Stimulated activated CD4-positive, alpha-beta T cell treated with anti-CD3 and anti-CD28 coated beads, Interleukin-2, amount 100 ng/mL, for 4 hours (primary cell): ENCODE data around the gene PRUNE2.
"Not testable (repeated sequence)": the region's sequence is repeated elsewhere in the genome, so short reads cannot be mapped to it uniquely, and the experiment has no call there.

Experiments
- DNase-seq: peaks from one replicate; pipeline ENCODE4 v3.0.0-alpha.2; 2020; ENCODE audit warnings: low read depth

The PRUNE2 gene

DNA sequence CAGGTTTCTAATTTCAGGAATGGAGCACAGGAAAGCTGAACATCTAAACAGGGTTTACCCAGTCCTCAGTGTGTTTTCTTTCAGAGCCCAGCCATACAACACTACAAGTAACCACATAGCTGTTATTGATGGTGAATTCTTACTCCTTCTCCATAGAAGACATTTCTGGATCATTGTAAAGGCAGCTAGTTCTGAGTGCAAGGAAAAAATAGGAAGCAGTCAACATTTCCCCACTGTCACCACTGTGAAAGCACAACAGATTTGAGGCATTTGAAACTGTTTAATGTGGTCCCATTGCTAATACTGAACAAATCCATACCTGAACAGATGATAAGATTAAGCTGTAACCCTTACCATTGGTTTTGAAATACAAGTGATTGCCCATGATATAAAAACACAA lies 286.7 kb downstream of the PRUNE2 start:
- DNase-seq: no peak

DNA sequence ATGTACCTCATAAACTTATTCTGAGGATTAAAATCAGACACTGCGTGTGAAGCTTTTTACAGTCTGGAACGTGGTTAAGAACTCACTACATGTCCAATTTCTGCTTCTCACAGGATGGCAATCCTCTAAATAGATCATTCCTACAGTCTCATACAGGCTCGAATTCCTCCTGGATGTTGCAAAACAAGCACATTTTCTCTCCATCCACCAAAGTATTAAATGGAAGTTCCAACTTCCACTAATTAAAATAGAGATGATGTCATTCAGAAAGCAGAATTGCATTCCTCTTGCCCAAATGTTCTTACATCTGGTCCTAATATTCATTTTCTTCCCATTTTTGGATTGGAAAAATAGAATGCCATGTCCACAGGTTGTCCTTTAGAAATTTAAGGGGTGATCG lies 287.2 kb downstream of the PRUNE2 start:
- no peak for DNase-seq

DNA sequence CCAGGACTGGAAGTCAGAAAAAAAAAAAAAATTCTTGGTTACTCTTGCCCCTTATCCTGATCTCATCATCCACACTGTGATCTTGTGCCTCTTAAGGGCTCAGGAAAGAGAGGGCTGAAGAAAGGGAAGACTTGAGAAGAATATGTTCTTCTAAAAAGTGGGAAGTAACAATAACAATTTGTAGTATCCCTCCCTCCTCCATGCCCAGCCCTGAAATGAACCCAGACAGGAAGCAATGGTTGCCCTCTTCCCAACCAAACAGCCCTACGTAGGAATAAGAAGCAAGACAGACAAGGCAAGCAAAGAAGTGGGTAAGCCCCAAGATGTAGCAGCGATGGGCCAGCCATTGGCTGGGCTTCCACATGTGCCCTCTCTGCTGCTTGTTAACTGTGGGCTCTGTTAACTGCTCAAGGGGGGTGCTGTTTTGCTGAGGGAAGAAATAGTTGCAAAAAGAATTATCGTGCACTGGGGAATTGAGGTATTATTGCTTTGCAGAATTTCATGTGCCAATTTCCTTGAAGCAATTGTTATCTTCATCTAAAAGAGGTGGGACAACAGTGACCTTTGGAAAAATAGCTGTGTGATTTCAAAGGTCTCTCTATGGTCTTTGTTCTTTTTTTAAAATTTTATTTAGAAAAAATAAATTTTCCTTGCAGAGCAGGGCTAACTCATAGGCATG lies 288.3 kb downstream of the PRUNE2 start:
- DNase-seq: no peak

DNA sequence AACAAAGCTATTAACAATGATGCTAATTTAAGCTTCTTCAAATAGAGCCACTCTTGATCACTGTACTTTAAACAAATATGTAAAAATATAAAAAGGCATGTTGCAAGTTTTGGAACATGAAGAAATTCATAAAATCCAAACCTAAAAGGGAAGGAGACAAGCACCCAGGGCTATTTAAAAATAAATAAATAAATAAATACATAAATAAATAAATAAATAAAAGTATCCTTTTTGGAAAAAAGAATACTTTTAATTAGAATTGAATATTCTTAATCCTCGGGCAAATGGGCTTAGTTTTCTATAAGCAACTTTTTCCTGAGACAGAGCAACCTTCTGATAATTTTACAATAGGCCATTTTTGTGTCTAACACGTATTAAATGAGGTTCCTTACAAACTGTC lies 289.1 kb downstream of the PRUNE2 start:
- DNase-seq: no peak

DNA sequence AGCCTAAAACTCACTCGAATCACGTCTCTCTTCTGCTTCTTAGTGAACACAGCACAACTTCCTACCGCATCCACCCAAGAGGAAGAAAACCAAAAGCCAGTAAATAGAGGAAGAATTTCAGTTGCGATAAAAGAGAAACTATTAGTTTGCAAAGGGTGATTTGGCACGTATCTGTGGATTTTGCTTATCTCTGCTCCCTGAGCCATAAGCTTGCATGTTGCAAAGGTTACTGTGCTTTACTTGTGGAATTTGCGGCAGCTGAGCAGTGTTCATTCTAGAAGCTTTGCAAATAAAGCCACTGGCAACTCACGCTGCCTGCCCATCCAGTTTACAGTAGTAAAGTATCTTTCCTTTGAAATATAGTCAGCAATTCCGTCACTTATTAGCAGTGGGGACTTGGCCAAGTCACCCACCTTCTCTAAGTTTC lies 290.7 kb downstream of the PRUNE2 start:
- no peak for DNase-seq

DNA sequence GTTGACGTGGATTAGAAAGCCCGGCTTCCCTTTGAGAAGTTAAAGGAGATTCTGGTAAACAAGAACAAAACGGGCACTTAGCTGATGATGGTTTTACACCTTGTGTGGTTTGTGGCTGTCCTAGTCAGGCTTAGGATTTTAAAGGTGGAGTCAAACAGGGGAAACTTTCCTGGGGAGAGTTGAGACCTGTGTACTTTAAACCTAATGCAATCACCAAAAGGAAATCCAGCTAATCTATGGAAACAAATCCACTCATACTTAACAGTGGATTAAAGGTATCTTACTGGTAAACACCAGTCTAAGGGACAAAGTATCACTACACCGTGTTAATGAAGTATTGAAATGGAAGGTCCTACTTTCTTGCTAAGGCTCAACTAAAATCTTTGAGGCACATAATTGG lies 291.9 kb downstream of the PRUNE2 start:
- DNase-seq: no peak

DNA sequence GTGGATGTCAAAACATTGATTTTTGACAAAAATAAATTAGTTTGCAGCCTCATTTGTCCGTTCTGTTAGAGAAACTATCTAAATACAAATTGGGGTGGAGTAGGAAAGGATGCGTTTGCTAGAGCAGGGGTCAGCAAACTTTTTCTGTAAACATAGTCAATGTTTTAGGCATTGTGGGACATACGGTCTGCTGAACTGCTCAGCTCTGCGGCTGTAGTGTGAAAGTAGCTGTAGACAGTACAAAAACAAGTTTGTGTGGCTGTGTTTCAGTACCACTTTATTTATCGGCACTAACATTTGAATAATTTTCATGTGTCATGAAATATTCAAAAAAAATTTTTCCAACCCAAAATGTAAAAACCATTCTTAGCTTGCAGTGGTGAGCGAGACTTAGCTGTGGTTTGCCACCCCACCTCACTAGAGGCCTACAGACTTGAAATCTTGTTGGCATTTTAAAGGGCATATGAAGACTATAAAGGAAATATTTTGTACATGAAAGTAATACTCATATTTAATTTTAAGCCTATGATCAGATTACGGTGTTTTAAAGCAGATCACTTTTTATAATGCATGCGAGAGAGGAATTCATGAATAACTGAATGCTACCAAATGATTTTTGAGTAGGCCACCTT lies 292.6 kb downstream of the PRUNE2 start:
- no peak for DNase-seq

DNA sequence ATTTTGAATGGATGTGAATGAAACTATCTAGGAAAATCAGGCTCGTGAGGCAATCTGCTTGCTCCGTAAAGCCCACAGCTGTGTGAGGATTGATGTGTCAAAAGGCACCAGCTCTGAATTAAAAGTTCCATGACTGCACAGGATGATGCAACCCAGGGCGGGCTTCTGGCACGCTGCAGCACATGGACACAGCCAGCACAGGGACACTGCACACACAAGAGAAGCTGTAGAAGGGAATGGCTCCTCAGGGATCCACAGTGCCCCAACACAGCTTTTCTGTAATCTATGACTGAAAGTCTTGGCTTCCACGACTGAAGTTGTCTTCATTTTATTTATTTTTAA lies 295.9 kb downstream of the PRUNE2 start:
- DNase-seq: no peak

DNA sequence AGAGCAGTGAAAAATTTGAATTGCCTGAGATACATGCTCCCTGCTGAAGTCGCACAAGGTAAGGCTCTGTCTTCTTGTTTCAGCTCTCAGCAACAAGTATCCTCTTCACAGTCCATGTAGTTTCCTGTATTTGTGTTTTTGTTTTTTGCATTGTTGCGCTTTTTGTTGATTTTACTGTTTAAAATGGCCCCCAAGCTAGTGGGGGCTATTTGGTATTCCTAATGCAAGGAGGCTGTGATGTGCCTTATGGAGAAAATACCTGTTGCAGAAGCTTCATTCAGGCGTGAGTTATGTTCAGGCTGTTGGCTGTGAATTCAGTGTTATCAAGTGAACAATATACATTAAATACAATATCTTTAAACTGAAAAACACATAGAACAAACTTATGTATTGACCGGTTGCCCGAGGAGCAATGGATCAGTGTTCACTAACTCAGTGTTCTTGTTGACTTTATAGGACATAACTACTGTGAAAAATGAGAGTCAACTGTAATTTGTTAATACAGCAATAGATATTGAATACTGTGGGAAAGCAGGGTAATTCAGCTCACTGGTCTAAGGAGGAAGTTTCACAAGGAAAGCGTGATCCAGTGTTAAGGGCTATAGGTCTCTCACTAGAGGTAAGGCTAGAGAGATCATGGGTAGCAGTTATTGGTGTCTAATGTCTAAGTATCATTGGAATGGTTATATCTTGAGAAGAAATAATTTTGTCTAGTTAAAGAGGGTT lies 296.5 kb downstream of the PRUNE2 start:
- DNase-seq: no peak

DNA sequence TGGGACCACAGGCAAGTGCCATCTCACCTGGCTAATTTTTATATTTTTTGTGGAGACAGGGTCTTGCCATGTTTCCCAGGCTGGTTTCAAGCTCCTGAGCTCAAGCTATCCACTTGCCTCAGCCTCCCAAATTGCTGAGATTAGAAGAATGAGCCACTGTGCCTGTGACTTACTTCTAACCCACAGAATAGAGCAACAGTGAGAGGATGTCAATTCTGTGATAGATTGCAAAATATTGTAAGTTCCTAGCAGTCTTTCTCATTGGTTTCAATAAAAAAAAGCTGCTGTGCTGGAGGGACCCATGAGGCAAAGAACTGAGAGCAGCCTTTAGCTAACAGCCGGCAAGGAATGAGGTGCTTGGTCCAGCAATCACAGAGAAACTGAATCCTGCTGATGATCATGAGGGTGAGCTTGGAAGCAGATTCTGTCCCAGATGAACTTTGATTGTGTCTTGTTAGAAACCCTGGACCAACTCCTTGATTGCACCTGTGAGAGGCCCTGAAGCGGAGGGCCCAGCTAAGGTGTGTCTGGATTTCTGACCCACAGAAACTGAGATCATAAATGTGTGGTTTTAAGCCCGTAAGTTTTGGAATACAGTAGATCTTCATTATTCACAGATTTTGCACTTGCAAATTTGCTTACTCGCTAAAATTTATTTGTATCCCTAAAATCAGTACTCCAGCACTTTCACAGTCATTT lies 297.2 kb downstream of the PRUNE2 start:
- no peak for DNase-seq

DNA sequence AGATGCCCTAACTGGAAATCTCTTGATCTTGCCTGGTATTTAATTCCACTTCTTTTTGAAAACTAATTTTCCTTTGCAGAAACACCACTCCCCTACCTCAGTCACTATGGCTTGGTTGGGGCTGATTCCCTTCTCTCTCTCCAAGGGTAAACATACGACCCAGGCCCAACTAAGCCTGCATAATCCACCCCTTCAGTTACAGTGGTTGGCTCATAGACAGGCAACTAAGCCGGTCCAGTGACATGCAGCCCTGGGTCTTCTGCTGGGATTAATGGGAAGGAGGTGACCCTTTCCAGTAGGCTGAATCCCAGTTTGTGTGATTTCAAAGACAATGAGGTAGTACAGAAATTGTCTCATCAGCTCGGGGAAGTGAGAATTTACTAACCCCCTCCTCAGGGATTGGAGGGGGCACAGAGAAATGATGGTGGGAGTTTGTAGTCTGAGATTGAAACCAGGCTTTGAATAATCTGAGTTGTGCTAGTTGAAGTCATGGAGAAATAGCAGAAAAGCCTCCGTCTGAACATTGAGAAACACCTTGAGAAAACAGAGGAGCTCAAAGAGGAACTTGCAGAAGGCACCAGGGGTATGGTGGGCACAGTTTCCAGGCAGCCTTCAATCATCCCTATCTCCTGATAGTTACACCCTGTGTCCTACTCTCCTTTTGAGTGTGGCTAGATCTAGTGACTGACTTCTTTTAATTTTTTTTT lies 298.0 kb downstream of the PRUNE2 start:
- no peak for DNase-seq

DNA sequence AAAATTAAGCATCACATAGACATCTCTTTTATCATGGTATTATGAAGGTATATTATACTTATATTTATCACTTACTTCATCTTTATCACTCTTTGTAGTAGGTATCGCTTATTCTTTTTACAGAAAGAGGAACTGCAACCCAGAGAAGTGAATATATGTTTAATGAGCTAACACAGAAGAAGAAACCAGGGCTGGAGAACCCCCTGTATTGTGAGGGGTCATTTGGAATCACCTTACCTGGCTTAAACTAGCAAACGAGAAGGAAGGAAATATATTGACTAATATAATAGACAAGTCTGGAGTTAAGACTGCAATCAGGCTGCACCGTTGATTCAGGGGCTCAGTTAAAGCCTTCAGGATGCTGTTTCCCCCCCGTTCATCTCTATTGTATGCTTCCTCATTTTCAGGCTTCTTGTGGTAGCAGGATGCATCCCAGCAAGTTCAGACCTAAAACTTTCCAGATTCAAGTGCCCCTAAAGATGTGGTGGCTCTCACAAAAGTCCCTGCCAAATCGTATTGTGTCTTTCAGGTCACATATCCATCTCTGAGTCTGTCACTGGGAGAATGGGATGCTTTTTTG lies 300.5 kb downstream of the PRUNE2 start:
- no peak for DNase-seq

DNA sequence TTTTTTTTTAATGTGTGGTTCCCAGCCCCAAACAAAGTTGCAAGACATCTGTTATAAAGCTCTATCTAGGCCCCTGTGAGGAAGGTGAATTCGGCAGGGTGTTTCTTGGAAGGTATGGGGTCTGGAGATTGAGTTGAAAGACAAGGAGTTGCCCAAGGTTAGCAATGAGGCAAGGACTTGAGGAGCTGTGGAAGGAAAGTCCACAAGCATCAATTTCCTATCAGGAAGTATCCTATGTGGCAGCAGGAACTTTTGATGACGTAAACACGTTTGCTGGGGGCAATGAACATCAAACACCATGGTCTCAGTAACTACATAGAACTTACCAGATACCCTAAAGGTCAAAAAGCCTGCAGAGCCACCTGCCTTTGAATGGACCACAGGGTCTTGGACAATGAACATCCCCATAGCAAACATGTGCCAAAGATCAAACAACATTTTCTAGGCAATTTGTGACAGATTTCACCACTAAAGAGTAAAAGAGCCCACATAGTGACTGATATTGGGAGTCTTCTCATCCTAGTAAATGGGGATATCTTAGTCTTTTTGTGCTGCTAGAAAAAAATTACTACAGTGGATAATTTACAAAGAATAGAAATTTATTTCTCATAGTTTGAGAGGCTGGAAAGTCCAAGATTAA lies 301.9 kb downstream of the PRUNE2 start:
- DNase-seq: no peak

DNA sequence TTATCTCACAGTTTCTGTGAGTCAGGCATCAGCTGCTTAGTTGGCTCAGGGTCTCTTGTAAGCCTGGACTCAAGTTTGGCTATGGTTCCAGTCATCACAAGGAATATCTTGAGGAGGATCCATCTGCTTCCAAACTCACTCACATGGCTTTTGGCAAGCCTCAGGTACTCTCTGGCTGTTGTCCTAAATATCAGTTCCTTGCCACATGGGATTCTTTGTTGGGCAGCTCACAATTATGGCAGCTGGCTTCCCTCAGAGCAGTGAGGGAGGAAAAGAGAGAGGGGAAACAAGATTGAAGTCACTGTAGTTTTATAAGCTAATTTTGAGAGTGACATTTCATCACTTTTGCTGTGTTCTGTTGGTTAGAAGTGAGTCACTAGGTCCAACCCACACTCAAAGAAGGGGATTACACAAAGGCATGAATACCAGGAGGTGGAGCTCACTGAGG lies 302.4 kb downstream of the PRUNE2 start:
- no peak for DNase-seq

DNA sequence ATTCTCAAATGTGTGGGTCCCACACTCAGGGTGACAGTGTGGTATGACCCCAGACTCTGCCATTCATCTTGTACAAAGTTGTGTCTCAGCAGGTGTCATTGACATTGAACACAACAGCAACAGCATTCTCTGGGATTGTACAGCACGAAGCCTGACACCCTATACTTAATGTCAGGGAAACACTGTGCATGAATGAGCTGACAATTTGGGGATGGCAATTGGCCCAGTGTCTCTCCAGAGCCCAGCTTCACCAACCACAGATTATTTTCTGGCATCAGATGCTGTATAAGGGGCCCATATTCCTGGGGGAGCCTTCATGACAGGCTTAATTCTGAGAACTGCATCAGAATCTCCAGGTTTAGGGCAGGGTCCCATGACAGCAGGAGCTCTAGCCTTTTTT lies 303.7 kb downstream of the PRUNE2 start:
- DNase-seq: no peak

DNA sequence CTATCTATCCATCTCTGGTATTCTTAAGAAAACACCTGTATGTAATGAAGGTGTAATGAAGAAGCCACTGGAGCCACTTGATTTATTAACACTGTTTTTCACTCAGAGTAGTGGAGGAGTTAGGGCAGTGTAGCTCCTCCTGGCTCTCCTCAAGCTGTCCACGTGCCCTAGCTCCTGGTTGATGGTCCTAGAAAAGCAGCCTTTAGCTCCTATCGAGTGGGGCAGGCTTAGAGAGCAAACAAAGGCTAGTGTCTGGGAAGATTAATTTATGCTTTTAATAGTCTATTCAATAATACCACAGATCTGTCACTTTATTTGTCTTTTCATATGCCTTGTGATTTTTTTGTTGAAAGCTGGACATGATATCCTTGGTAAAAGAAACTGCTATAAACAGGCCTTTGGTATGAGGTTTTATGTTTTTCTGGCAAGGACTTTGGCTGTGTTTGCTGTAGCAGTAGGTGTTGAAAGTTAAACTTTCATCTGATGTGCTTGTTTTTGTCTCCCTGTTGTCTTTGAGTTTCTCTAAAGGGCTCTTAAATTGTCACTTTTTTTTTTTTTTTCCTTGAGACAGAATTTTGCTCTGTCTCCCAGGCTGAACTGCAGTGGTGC lies 305.8 kb downstream of the PRUNE2 start:
- DNase-seq: no peak

DNA sequence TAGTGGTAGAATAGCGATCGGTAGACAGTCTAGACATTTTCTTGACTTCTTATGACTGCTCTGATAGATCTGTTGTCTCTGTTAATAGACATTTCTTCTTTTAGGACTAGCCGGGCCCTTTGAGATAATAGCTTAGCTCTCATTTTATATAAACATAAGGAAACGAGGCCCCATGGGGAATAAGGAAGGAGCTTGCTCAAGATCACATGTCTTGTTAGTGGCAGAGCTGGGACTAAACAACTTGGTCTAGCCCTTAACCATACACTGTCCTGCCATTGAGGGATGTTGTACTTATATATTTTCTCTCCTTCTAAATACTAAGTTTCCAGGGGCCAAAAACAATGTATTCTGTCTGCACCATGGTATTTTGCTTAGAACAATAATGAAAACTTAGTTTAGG lies 306.9 kb downstream of the PRUNE2 start:
- no peak for DNase-seq

DNA sequence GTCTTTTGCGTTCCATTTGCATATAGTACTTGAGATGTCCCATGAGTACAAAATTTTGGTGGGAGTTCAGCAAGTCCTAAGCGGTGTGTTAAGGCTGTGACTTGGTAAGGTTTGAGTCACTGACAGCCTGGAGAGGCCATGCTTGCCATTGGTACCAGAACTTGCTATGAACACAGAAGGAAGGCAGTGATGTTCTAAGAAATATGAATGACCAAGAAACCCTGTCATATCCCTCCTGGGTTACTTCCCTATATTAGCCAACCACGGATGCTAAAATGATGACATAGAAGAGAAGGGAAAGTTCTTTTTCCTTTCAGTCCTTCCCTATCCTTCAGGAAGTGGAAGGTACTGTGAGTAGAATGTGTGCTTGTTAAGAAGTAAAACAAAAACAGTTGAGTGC lies 310.3 kb downstream of the PRUNE2 start:
- DNase-seq: no peak

DNA sequence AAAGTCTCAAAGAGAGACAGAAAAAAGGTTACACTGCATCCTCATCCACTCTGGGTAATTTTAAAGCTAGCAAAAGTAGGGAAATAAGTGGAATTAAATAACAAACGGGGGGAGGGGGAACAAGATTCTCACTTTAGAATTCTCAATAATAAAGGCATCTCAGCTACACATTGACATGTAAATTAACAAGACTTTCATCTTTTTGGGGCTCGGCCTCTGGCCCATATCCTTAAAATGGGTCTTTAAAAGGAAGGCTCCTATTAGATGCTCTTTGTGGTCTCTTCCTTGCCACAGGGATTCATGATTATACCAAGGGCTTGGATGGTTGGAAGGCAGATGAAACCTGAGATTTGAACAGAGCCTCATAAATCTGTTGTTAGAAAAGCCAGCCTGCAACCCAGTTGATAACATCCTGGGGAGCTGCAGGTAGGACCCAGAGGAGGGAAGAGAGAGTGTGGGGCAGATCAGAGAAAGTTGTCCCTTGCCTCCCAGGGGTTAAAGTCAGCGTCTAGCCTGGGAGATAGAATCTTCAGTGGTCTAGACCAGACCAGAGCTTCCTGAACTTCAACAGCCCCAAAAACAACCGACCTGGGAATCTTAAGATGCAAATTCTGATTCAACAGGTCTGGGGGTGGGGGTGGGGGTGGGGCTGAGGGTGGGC lies 311.0 kb downstream of the PRUNE2 start:
- DNase-seq: no peak

DNA sequence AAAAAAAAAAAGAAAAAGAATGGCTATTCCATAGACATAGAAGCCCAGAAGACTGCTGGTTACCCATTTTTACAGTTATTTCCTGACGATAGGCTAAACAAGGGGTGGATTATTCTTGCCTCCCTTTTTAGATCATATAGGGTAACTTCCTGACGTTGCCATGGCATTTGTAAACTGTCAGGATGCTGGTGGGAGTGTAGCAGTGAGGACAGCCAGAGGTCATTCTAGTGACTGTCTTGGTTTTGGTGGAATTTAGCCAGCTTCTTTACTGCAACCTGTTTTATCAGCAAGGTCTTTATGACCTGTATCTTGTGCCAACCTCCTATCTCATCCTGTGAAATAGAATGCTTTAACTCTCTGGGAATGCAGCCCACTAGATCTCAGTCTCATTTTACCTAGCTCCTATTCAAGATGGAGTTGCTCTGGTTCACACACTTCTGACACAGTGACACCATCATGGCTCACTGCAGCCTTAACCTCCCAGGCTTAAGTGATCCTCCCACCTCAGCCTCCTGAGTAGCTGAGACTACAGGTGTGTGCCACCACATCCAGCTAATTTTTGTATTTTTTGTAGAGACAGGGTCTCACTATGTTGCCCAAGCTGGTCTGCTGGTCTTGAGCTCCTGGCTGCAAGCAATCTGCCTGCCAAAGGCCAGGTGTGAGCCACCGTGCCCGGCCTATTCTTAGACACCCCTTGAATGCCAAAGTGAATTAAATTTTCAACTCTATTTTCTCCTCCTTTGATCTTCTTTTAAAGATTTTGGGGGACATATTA lies 311.8 kb downstream of the PRUNE2 start:
- not testable (repeated sequence) for DNase-seq
